ENCODE results near the gene PDE2A. TPM values are rescaled to one million over a fixed set of nuclear protein-coding genes. Genes with fewer than 3 reads are reported as not detected.

PDE2A gene
- total RNA-seq, 4 donors from 2014 or later, result 13.4 to 26.6 (median 21.9) TPM

- Histone ChIP-seq H3K27me3 (no peaks in the 10 kb centered on the region), H3K9me3 (no peaks in the 10 kb centered on the region), H3K27ac (no peak overlapping the region), H3K36me3 (peaks cover 0 to 38% of the 10 kb centered on the region in 2 donors), H3K4me1 (peaks cover 21 to 25% of the 10 kb centered on the region in 2 donors), H3K4me3 (no peak overlapping the region)
- ATAC-seq, result no peak
- DNase-seq, result no peak
- TF ChIP-seq CTCF (IDR thresholded peaks at IDR 0.05 in 4 of 5, conservative IDR thresholded peaks at IDR 0.05 in 1 of 5), result no peak
- no peak for TF ChIP-seq POLR2A (IDR thresholded peaks at IDR 0.05)
- intact Hi-C loops (cut with DNase I; ENCODE audit: low total_unique reads), result no loop called here
- in situ Hi-C loops (cut with MboI; ENCODE audit: low sequenced_read_pairs in 4 of 4), result loop anchor here in 1 of 4 donors (25.0 kb wide), 1 partner anchor 474 kb away; no protein-coding TSS in a partner anchor
Measured at GRCh38 chr11:72712841-72713240, 38.6 kb upstream of the PDE2A start.

- peaks cover 0 to 44% of the 10 kb centered on the region in 2 donors for H3K36me3 ChIP-seq
- in situ Hi-C loops (cut with MboI; ENCODE audit: low sequenced_read_pairs in 4 of 4), result loop anchor here in 1 of 4 donors (25.0 kb wide), 1 partner anchor 475 kb away; no protein-coding TSS in a partner anchor
Measured at GRCh38 chr11:72712168-72712751, 38.0 kb upstream of the PDE2A start.

GRCh38 chr11:72711141-72711540, 36.9 kb upstream of the PDE2A start:
- in situ Hi-C loops (cut with MboI; ENCODE audit: low sequenced_read_pairs in 4 of 4) (loop anchor here in 1 of 4 donors (25.0 kb wide), 1 partner anchor 476 kb away; no protein-coding TSS in a partner anchor), intact Hi-C loops (cut with DNase I; ENCODE audit: low total_unique reads) (no loop called here)
- no peaks in the 10 kb centered on the region for H3K9me3 ChIP-seq
- H3K4me3 ChIP-seq, result no peak overlapping the region
- ATAC-seq (no peak), DNase-seq (no peak)
- H3K27me3 ChIP-seq, result no peaks in the 10 kb centered on the region
- H3K4me1 ChIP-seq, result peaks cover 9 to 14% of the 10 kb centered on the region in 2 donors
- H3K27ac ChIP-seq, result no peak overlapping the region
- peaks cover 0 to 55% of the 10 kb centered on the region in 2 donors for H3K36me3 ChIP-seq
- TF ChIP-seq POLR2A (IDR thresholded peaks at IDR 0.05) (no peak), CTCF (IDR thresholded peaks at IDR 0.05 in 4 of 5, conservative IDR thresholded peaks at IDR 0.05 in 1 of 5) (no peak)

More at GRCh38 chr11:72712168-72712751, 38.0 kb upstream of the PDE2A start:
- TF ChIP-seq POLR2A (IDR thresholded peaks at IDR 0.05), result no peak
- TF ChIP-seq CTCF (IDR thresholded peaks at IDR 0.05 in 4 of 5, conservative IDR thresholded peaks at IDR 0.05 in 1 of 5), result no peak
- DNase-seq (peak; percentile 33 to 62), ATAC-seq (peak in 1 of 2 donors; percentile 39)
- H3K9me3 ChIP-seq, result no peaks in the 10 kb centered on the region
- no peaks in the 10 kb centered on the region for H3K27me3 ChIP-seq
- intact Hi-C loops (cut with DNase I; ENCODE audit: low total_unique reads), result no loop called here
- H3K4me1 ChIP-seq, result peaks cover 19 to 22% of the 10 kb centered on the region in 2 donors
- no peak overlapping the region for H3K4me3 ChIP-seq
- H3K27ac ChIP-seq, result no peak overlapping the region

GRCh38 chr11:72710278-72710677, 36.1 kb upstream of the PDE2A start:
- H3K27me3 ChIP-seq, result no peaks in the 10 kb centered on the region
- DNase-seq (no peak), ATAC-seq (no peak)
- H3K36me3 ChIP-seq, result peaks cover 0 to 58% of the 10 kb centered on the region in 2 donors
- H3K4me3 ChIP-seq, result no peak overlapping the region
- peaks cover 5 to 11% of the 10 kb centered on the region in 2 donors for H3K4me1 ChIP-seq
- TF ChIP-seq CTCF (IDR thresholded peaks at IDR 0.05 in 4 of 5, conservative IDR thresholded peaks at IDR 0.05 in 1 of 5) (no peak), POLR2A (IDR thresholded peaks at IDR 0.05) (no peak)
- H3K27ac ChIP-seq, result no peak overlapping the region
- in situ Hi-C loops (cut with MboI; ENCODE audit: low sequenced_read_pairs in 4 of 4) (loop anchor here in 1 of 4 donors (25.0 kb wide), 1 partner anchor 477 kb away; no protein-coding TSS in a partner anchor), intact Hi-C loops (cut with DNase I; ENCODE audit: low total_unique reads) (no loop called here)
- no peaks in the 10 kb centered on the region for H3K9me3 ChIP-seq

Data from gastrocnemius medialis (tissue), 4 donors.